ENCODE measurements around the gene SLC35F1. TPM values are rescaled to one million over a fixed set of nuclear protein-coding genes. Genes with fewer than 3 reads are reported as not detected.

SLC35F1 gene
- total RNA-seq, 1 donor from 2014 or later = not detected

DNA sequence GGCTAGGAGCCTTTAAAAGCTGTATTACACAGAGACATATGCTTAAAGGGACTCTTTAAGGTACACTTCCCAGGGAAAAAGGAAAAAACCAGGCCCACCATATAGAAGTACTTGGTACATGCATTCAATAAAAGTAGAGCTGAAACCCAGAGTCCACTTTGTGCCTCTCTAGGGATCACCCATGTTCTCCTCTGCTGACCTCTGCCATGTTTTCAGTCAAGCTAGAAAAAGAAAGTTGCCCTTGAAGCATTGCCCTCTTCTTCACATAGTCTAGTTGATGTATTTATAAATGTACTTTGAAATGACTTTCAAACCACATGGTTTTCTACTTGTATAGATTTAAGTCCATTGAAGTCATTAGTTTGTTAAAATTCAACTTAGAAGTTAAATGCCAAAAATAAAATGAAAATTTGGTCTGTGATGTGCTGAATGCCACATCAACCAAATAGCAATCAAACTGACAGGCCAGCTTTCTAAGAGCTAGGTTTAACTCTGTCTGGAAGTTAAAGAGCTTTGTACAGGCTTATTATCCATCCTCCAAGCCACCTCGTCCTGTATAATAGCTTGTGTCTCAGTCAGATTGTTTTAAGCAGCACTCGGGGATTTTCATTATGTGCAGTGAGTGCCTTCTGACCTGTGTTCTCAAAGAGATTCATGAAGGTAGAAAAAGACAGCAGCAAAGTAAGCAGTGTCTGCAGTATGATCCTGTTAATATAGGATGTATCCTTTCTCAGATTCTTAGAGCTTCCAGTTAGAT is 402.5 kb downstream of the SLC35F1 start:
- DNase-seq (no peak), ATAC-seq (ENCODE audit: low read depth) (no peak)
- TF ChIP-seq CTCF (IDR thresholded peaks at IDR 0.05) = no peak
- Mint-ChIP-seq H3K4me1 (no peaks in the 10 kb centered on the region), H3K27me3 (no peaks in the 10 kb centered on the region), H3K4me3 (no peak overlapping the region), H3K9me3 (no peaks in the 10 kb centered on the region), H3K27ac (no peak overlapping the region), H3K36me3 (ENCODE audit: low read depth) (no peaks in the 10 kb centered on the region)
- POLR2A ChIA-PET = no interaction called here
- intact Hi-C loops (cut with micrococcal nuclease) = no loop called here
- CTCF ChIA-PET = no interaction called here

- Mint-ChIP-seq H3K9me3 (no peaks in the 10 kb centered on the region), H3K27ac (no peak overlapping the region), H3K36me3 (ENCODE audit: low read depth) (no peaks in the 10 kb centered on the region), H3K27me3 (no peaks in the 10 kb centered on the region), H3K4me3 (no peak overlapping the region), H3K4me1 (no peaks in the 10 kb centered on the region)
- ChIA-PET CTCF (no interaction called here), POLR2A (no interaction called here)
- intact Hi-C loops (cut with micrococcal nuclease) = no loop called here
- no peak for DNase-seq
- no peak for TF ChIP-seq CTCF (IDR thresholded peaks at IDR 0.05)
- ATAC-seq (ENCODE audit: low read depth) = no peak
These were observed 406.1 kb downstream of the SLC35F1 start for GRCh38 chr6:118313208-118313607.

DNA sequence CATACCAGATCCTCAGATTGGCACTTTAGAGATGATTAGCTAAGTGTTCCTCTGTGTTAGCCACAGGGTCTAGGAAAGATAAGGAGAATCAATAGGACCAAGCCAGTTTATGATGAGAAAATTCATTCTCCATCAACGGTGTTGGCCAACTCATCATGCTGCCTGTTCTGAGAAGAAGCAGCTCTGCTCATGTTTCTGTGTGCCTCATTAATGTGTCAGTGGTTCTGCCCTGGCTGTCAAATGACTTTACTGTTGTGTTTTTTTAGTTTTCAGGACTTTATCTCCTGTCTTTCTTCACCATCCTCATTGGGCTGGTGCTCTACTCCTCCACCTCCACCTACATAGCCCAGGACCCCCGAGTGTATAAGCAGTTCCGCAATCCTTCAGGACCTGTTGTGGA is 406.7 kb downstream of the SLC35F1 start:
- no peak overlapping the region for H3K4me3 Mint-ChIP-seq
- no peak for TF ChIP-seq CTCF (IDR thresholded peaks at IDR 0.05)
- intact Hi-C loops (cut with micrococcal nuclease) = no loop called here
- no peaks in the 10 kb centered on the region for H3K4me1 Mint-ChIP-seq
- H3K36me3 Mint-ChIP-seq (ENCODE audit: low read depth) = no peaks in the 10 kb centered on the region
- DNase-seq = no peak
- H3K27me3 Mint-ChIP-seq = no peaks in the 10 kb centered on the region
- no peak overlapping the region for H3K27ac Mint-ChIP-seq
- POLR2A ChIA-PET = no interaction called here
- CTCF ChIA-PET = no interaction called here
- no peaks in the 10 kb centered on the region for H3K9me3 Mint-ChIP-seq
- ATAC-seq (ENCODE audit: low read depth) = no peak

GRCh38 chr6:118316796-118317384 is 409.8 kb downstream of the SLC35F1 start:
- no peaks in the 10 kb centered on the region for H3K4me1 Mint-ChIP-seq
- no peaks in the 10 kb centered on the region for H3K9me3 Mint-ChIP-seq
- ATAC-seq (ENCODE audit: low read depth) (no peak), DNase-seq (no peak)
- intact Hi-C loops (cut with micrococcal nuclease) = no loop called here
- TF ChIP-seq CTCF (IDR thresholded peaks at IDR 0.05) = no peak
- POLR2A ChIA-PET = no interaction called here
- no peak overlapping the region for H3K4me3 Mint-ChIP-seq
- no peaks in the 10 kb centered on the region for H3K27me3 Mint-ChIP-seq
- H3K27ac Mint-ChIP-seq = no peak overlapping the region
- H3K36me3 Mint-ChIP-seq (ENCODE audit: low read depth) = no peaks in the 10 kb centered on the region
- CTCF ChIA-PET = no interaction called here

GRCh38 chr6:118317581-118318563 is 410.8 kb downstream of the SLC35F1 start:
- H3K27ac Mint-ChIP-seq = no peak overlapping the region
- TF ChIP-seq CTCF (IDR thresholded peaks at IDR 0.05) = no peak
- no peaks in the 10 kb centered on the region for H3K36me3 Mint-ChIP-seq (ENCODE audit: low read depth)
- no peak for DNase-seq
- H3K4me1 Mint-ChIP-seq = no peaks in the 10 kb centered on the region
- H3K27me3 Mint-ChIP-seq = no peaks in the 10 kb centered on the region
- ATAC-seq (ENCODE audit: low read depth) = no peak
- no peak overlapping the region for H3K4me3 Mint-ChIP-seq
- ChIA-PET POLR2A (no interaction called here), CTCF (no interaction called here)
- intact Hi-C loops (cut with micrococcal nuclease) = no loop called here
- no peaks in the 10 kb centered on the region for H3K9me3 Mint-ChIP-seq

Measured in activated B cell treated with CpG ODN at 0.5 μM for 24 hours (primary cell).